Endodermal cell (in vitro differentiated cells): ENCODE results near the gene ARHGAP1. TPM values are rescaled to one million over a fixed set of nuclear protein-coding genes. Genes with fewer than 3 reads are reported as not detected.

ENCODE experiments used
- DNase-seq: peaks from one replicate; pipeline ENCODE4 v3.0.0-alpha.2; 2017
- H3K27ac ChIP-seq: 2 replicates; pipeline ENCODE4 v1.5.1; 2013; ENCODE audit warnings: mild to moderate bottlenecking, low read depth, low read length, moderate library complexity
- H3K27me3 ChIP-seq: 2 replicates; pipeline ENCODE4 v1.6.1; 2013; ENCODE audit warnings: mild to moderate bottlenecking, low read length, moderate library complexity; ENCODE audit not compliant: insufficient read depth, control insufficient read depth, poor library complexity, severe bottlenecking
- H3K36me3 ChIP-seq: 2 replicates; pipeline ENCODE4 v1.7.0; 2013; ENCODE audit warnings: mild to moderate bottlenecking, low read length, moderate library complexity; ENCODE audit not compliant: control insufficient read depth, insufficient read depth
- H3K4me1 ChIP-seq: one replicate; pipeline ENCODE4 v1.7.0; 2013; ENCODE audit warnings: low read length; ENCODE audit not compliant: control insufficient read depth, insufficient read depth
- H3K4me3 ChIP-seq: 2 replicates; pipeline ENCODE4 v1.5.1; 2013; ENCODE audit warnings: mild to moderate bottlenecking, low read length, moderate library complexity
- H3K9ac ChIP-seq: 2 replicates; pipeline ENCODE4 v1.6.1; 2013; ENCODE audit warnings: mild to moderate bottlenecking, low read length, moderate library complexity; ENCODE audit not compliant: poor library complexity, severe bottlenecking; ENCODE audit errors: extremely low read depth
- H3K9me3 ChIP-seq: 2 replicates; pipeline ENCODE4 v1.6.1; 2013; ENCODE audit warnings: mild to moderate bottlenecking, low read length, moderate library complexity; ENCODE audit not compliant: control insufficient read depth
- H3K27ac Mint-ChIP-seq: 2 replicates; pipeline ENCODE4 v1.8.0; 2020; ENCODE audit warnings: mixed read lengths
- H3K27me3 Mint-ChIP-seq: 2 replicates; pipeline ENCODE4 v1.8.0; 2021; ENCODE audit warnings: mild to moderate bottlenecking, mixed read lengths; ENCODE audit not compliant: insufficient read depth
- H3K36me3 Mint-ChIP-seq: 2 replicates; pipeline ENCODE4 v1.8.0; 2020; ENCODE audit warnings: low read depth, mixed read lengths
- H3K4me1 Mint-ChIP-seq: 2 replicates; pipeline ENCODE4 v1.8.0; 2020; ENCODE audit warnings: mixed read lengths
- H3K4me3 Mint-ChIP-seq: 2 replicates; pipeline ENCODE4 v1.8.0; 2020; ENCODE audit warnings: mild to moderate bottlenecking, moderate library complexity, mixed read lengths
- H3K9me3 Mint-ChIP-seq: 2 replicates; pipeline ENCODE4 v1.8.0; 2020; ENCODE audit warnings: mild to moderate bottlenecking, mixed read lengths
- WGBS, 2 experiments: methylation state at CpG; one replicate each; pipeline versions ENCODE4 v1.1.5 to v1.1.7; 2013; ENCODE audit warnings: missing lambda C conversion rate in 2 of 2, mixed read lengths in 1 of 2; ENCODE audit not compliant: insufficient coverage in 1 of 2, insufficient read length in 1 of 2; 5-methylcytosine and 5-hydroxymethylcytosine counted together
- total RNA-seq, 2 donors: library from RNA; stranded (reverse); fragmentation: NEBNext Ultra II Directional in 1 of 2; extraction: Animal tissue kit (Norgen Biotek cat#: 25700) in 1 of 2; gene quantifications; 2 replicates in 1 of 2; 3 replicates in 1 of 2; pipeline ENCODE4 v1.2.1, GENCODE V29; 2021
- TF ChIP-seq, protein P1 (sequence below): fragments of 200-600 bp; sonication (generic); conservative IDR thresholded peaks from 2 replicates; pipeline ENCODE4 v1.5.0; 2021; ENCODE audit warnings: antibody characterized with exemption, mild to moderate bottlenecking

The ARHGAP1 gene
- total RNA-seq, 2 donors from 2014 or later = 53.4 to 56.6 TPM

- no peaks in the 10 kb centered on the region for H3K9me3 Mint-ChIP-seq
- Histone ChIP-seq H3K36me3 (peaks cover 25% of the 10 kb centered on the region), H3K27me3 (no peaks in the 10 kb centered on the region), H3K27ac (no peak overlapping the region), H3K9ac (no peak overlapping the region), H3K9me3 (no peaks in the 10 kb centered on the region), H3K4me3 (no peak overlapping the region), H3K4me1 (no peaks in the 10 kb centered on the region)
- no peak for DNase-seq
- H3K4me3 Mint-ChIP-seq = no peak overlapping the region
- no peaks in the 10 kb centered on the region for H3K27me3 Mint-ChIP-seq
- 96 to 97% methylated on average over 11 of the region's 11 CpGs for WGBS, 2 experiments
- TF ChIP-seq, protein P1, sequence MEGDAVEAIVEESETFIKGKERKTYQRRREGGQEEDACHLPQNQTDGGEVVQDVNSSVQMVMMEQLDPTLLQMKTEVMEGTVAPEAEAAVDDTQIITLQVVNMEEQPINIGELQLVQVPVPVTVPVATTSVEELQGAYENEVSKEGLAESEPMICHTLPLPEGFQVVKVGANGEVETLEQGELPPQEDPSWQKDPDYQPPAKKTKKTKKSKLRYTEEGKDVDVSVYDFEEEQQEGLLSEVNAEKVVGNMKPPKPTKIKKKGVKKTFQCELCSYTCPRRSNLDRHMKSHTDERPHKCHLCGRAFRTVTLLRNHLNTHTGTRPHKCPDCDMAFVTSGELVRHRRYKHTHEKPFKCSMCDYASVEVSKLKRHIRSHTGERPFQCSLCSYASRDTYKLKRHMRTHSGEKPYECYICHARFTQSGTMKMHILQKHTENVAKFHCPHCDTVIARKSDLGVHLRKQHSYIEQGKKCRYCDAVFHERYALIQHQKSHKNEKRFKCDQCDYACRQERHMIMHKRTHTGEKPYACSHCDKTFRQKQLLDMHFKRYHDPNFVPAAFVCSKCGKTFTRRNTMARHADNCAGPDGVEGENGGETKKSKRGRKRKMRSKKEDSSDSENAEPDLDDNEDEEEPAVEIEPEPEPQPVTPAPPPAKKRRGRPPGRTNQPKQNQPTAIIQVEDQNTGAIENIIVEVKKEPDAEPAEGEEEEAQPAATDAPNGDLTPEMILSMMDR = no peak
- peaks cover 36% of the 10 kb centered on the region for H3K36me3 Mint-ChIP-seq
- no peak overlapping the region for H3K27ac Mint-ChIP-seq
- no peaks in the 10 kb centered on the region for H3K4me1 Mint-ChIP-seq
These were observed 18.6 kb downstream of the ARHGAP1 start for GRCh38 chr11:46681814-46682213.

DNA sequence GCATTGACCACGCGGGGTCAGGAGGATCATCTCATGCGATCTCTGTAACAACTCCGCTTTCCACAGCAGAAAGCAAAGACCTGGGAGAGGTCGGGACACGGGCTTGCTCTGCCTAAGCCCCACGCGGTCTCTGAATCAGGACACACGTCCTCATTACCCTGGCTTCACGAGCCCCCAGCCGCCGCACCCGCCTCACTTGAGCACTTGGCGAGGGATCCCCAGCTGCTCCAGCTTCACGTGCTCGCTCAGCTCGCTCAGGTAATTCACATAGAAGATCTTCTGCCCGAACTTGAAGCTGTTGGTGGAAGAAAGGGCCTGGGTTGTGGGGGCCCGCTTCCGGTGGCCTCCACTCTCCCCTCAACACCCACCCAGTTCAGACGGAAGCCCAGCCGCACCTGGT lies 19.6 kb downstream of the ARHGAP1 start:
- Mint-ChIP-seq H3K27me3 (no peaks in the 10 kb centered on the region), H3K27ac (no peak overlapping the region), H3K4me1 (peaks cover under 1% of the 10 kb centered on the region), H3K36me3 (peaks cover 30% of the 10 kb centered on the region), H3K9me3 (no peaks in the 10 kb centered on the region), H3K4me3 (no peak overlapping the region)
- Histone ChIP-seq H3K4me1 (no peaks in the 10 kb centered on the region), H3K9me3 (no peaks in the 10 kb centered on the region), H3K9ac (no peak overlapping the region), H3K27ac (no peak overlapping the region), H3K4me3 (no peak overlapping the region), H3K27me3 (no peaks in the 10 kb centered on the region), H3K36me3 (peaks cover 25% of the 10 kb centered on the region)
- WGBS, 2 experiments = 95% methylated on average over 10 to 22 of the region's 22 CpGs
- DNase-seq = no peak
- TF ChIP-seq, protein P1 = no peak

DNA sequence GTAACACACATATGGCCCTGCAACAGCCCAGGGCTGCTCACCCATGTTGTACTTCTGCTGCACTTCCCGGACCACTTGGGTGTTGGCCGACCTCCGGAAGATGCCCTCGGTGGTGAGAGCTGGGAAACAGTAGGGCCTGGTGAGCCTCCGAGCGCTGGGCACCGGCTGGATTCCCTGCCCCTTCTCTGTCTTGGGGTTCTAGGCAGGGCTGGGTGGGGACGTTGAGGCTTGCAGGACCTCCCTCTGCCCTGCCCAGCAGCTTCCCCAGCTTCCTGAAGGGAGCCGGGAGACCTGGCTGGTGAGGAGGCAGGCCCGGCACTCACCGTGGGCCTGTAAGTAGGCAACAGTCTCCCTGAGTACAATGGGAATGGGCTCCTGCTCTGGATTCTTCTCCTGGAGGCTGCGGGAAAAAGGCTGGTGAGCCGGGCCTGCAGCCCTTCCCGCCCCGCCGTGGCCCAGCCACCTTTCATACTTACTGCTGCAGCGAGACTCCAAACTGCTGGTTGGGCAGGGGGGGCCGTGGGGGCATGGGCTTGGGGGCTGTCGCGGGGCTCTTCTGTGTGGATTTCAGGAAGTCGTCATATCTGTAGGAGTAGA lies 20.2 kb downstream of the ARHGAP1 start:
- TF ChIP-seq, protein P1 = no peak

More for the DNA sequence above, 20.2 kb downstream of the ARHGAP1 start:
- H3K9me3 Mint-ChIP-seq = no peaks in the 10 kb centered on the region
- H3K27ac ChIP-seq = no peak overlapping the region
- H3K27me3 Mint-ChIP-seq = no peaks in the 10 kb centered on the region
- no peaks in the 10 kb centered on the region for H3K27me3 ChIP-seq
- H3K4me1 Mint-ChIP-seq = peaks cover 6% of the 10 kb centered on the region
- no peak overlapping the region for H3K4me3 Mint-ChIP-seq
- H3K4me1 ChIP-seq = no peaks in the 10 kb centered on the region
- no peak overlapping the region for H3K9ac ChIP-seq
- no peak overlapping the region for H3K4me3 ChIP-seq
- H3K9me3 ChIP-seq = no peaks in the 10 kb centered on the region
- 90 to 94% methylated on average over 7 to 21 of the region's 21 CpGs for WGBS, 2 experiments
- H3K36me3 Mint-ChIP-seq = peaks cover 30% of the 10 kb centered on the region
- H3K36me3 ChIP-seq = peaks cover 25% of the 10 kb centered on the region
- H3K27ac Mint-ChIP-seq = no peak overlapping the region
- DNase-seq = no peak
